Measurements from ENCODE around the gene PABPC3.

DNA sequence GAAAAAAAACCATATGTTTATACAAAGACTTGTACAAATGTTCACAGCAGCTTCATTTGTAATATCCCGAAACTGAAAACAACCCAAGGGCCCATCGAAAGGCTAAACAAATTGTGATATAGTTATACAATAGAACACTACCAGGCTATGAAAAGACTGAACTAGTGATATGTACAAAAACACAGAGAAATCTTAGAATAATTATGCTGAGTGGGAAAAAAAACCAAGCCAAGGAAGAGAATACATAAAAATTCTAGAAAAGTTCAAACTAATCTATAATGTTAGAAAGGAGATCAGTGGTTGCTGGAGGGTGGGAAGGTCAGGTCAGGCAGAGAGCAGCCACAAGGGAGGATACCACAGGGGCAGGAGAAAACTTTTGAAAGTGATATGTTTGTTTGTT lies 7.8 kb downstream of the PABPC3 start:
- TF ChIP-seq, protein P1, sequence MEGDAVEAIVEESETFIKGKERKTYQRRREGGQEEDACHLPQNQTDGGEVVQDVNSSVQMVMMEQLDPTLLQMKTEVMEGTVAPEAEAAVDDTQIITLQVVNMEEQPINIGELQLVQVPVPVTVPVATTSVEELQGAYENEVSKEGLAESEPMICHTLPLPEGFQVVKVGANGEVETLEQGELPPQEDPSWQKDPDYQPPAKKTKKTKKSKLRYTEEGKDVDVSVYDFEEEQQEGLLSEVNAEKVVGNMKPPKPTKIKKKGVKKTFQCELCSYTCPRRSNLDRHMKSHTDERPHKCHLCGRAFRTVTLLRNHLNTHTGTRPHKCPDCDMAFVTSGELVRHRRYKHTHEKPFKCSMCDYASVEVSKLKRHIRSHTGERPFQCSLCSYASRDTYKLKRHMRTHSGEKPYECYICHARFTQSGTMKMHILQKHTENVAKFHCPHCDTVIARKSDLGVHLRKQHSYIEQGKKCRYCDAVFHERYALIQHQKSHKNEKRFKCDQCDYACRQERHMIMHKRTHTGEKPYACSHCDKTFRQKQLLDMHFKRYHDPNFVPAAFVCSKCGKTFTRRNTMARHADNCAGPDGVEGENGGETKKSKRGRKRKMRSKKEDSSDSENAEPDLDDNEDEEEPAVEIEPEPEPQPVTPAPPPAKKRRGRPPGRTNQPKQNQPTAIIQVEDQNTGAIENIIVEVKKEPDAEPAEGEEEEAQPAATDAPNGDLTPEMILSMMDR (IDR thresholded peaks at IDR 0.05) = no peak
- TF ChIP-seq POLR2A (IDR thresholded peaks at IDR 0.05) = no peak

Data from uterus (tissue), 2 donors.